Neural progenitor cell (in vitro differentiated cells): ENCODE results near the gene TOGARAM2. TPM values are rescaled to one million over a fixed set of nuclear protein-coding genes. Genes with fewer than 3 reads are reported as not detected.

Experiments
- DNase-seq: peaks from one replicate; pipeline ENCODE4 v3.0.0-alpha.2; 2016; ENCODE audit warnings: low spot score
- H2AFZ ChIP-seq: fragments of 200-600 bp; sonication (generic); replicated peaks from 2 replicates; pipeline ENCODE4 v1.6.1; 2016; ENCODE audit warnings: antibody characterized with exemption
- H3F3A ChIP-seq: fragments of 200-600 bp; sonication (generic); 2 replicates; pipeline ENCODE4 v1.6.1; 2016; ENCODE audit warnings: antibody characterized with exemption, low read depth
- H3K27ac ChIP-seq: fragments of 200-600 bp; sonication (generic); 2 replicates; pipeline ENCODE4 v1.5.1; 2016; ENCODE audit warnings: mild to moderate bottlenecking
- H3K27me3 ChIP-seq: fragments of 200-600 bp; sonication (generic); 2 replicates; pipeline ENCODE4 v1.6.1; 2016; ENCODE audit warnings: mild to moderate bottlenecking, moderate library complexity
- H3K36me3 ChIP-seq: fragments of 200-600 bp; sonication (generic); 2 replicates; pipeline ENCODE4 v1.5.1; 2016
- H3K4me1 ChIP-seq: fragments of 200-600 bp; sonication (generic); 2 replicates; pipeline ENCODE4 v1.6.1; 2016; ENCODE audit warnings: mixed run types
- H3K4me2 ChIP-seq: fragments of 200-600 bp; sonication (generic); 2 replicates; pipeline ENCODE4 v1.6.1; 2016
- H3K4me3 ChIP-seq: fragments of 200-600 bp; sonication (generic); 2 replicates; pipeline ENCODE4 v1.5.1; 2016
- H3K79me2 ChIP-seq: fragments of 200-600 bp; sonication (generic); 2 replicates; pipeline ENCODE4 v1.6.1; 2016; ENCODE audit warnings: low read depth
- H3K9ac ChIP-seq: fragments of 200-600 bp; sonication (generic); 2 replicates; pipeline ENCODE4 v1.6.1; 2016
- H3K9me3 ChIP-seq: fragments of 200-600 bp; sonication (generic); 2 replicates; pipeline ENCODE4 v1.5.1; 2016; ENCODE audit warnings: low read depth
- H4K20me1 ChIP-seq: fragments of 200-600 bp; sonication (generic); 2 replicates; pipeline ENCODE4 v1.6.1; 2016; ENCODE audit warnings: low read depth
- H3K27ac Mint-ChIP-seq: 3 replicates; pipeline ENCODE4 v1.8.0; 2021; ENCODE audit warnings: mixed read lengths
- H3K27me3 Mint-ChIP-seq: 2 replicates; pipeline ENCODE4 v1.8.0; 2022; ENCODE audit warnings: low read depth, mild to moderate bottlenecking, inconsistent platforms, moderate library complexity, mixed read lengths; ENCODE audit not compliant: insufficient read depth
- H3K36me3 Mint-ChIP-seq: 3 replicates; pipeline ENCODE4 v1.8.0; 2021; ENCODE audit warnings: mixed read lengths
- H3K4me1 Mint-ChIP-seq: 3 replicates; pipeline ENCODE4 v1.8.0; 2021; ENCODE audit warnings: mixed read lengths
- H3K4me3 Mint-ChIP-seq: 3 replicates; pipeline ENCODE4 v1.8.0; 2021; ENCODE audit warnings: mild to moderate bottlenecking, moderate library complexity, mixed read lengths
- H3K9me3 Mint-ChIP-seq: 3 replicates; pipeline ENCODE4 v1.8.0; 2020; ENCODE audit warnings: mixed read lengths
- CTCF ChIP-seq: fragments of 200-600 bp; sonication (generic); IDR thresholded peaks from 2 replicates; pipeline ENCODE4 v1.5.1; 2017; ENCODE audit warnings: antibody characterized with exemption, mild to moderate bottlenecking
- EZH2 ChIP-seq: fragments of 200-600 bp; sonication (generic); IDR thresholded peaks from 2 replicates; pipeline ENCODE4 v1.6.1; 2017; ENCODE audit warnings: antibody characterized with exemption, mild to moderate bottlenecking, moderate library complexity
- EZH2phosphoT487 ChIP-seq: fragments of 200-600 bp; sonication (generic); IDR thresholded peaks from 2 replicates; pipeline ENCODE4 v1.6.1; 2017; ENCODE audit warnings: antibody characterized with exemption
- total RNA-seq: library from RNA; depleted of rRNA; stranded (reverse); fragments of >200 nt; gene quantifications from 2 replicates; pipeline ENCODE4 v1.2.3, GENCODE V29; 2015; ENCODE audit warnings: low replicate concordance

Gene TOGARAM2
- total RNA-seq, 1 donor from 2014 or later = 0.04 TPM

DNA sequence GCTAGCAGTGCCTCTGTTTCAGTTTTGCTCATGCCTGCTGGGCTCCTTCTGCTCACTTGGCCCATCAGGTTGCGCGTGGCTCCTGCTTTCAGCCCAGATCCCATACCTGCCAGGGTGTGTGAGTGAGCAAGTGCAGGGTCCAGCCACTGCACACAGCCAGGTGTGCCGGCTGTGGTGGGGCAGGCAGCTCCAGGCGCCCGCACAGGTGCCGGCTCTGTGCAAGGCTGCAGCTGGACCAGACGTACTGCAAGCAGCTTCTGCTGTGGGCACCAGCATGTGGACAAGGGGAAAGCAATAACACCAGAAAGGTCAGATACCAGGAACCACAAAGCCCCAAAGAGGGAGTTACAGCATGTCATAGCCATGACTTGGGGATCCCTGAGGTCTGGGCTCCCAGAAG, 98.8 kb downstream of the TOGARAM2 start:
- H3K36me3 Mint-ChIP-seq = no peaks in the 10 kb centered on the region
- Histone ChIP-seq H2AFZ (no peak overlapping the region), H3K4me2 (no peak overlapping the region), H3K9ac (no peak overlapping the region), H3F3A (peaks cover 5% of the 10 kb centered on the region), H3K27ac (no peak overlapping the region), H3K27me3 (no peaks in the 10 kb centered on the region), H4K20me1 (no peaks in the 10 kb centered on the region), H3K79me2 (no peaks in the 10 kb centered on the region), H3K4me1 (peaks cover 15% of the 10 kb centered on the region), H3K9me3 (no peaks in the 10 kb centered on the region), H3K36me3 (no peaks in the 10 kb centered on the region), H3K4me3 (no peak overlapping the region)
- H3K27me3 Mint-ChIP-seq = no peaks in the 10 kb centered on the region
- DNase-seq = no peak
- H3K4me1 Mint-ChIP-seq = peaks cover 20% of the 10 kb centered on the region
- H3K9me3 Mint-ChIP-seq = peaks cover 15% of the 10 kb centered on the region
- no peak overlapping the region for H3K4me3 Mint-ChIP-seq
- no peak overlapping the region for H3K27ac Mint-ChIP-seq
- TF ChIP-seq CTCF (no peak), EZH2 (no peak), EZH2phosphoT487 (no peak)

GRCh38 chr2:29080886-29081743, 100.0 kb downstream of the TOGARAM2 start:
- Histone ChIP-seq H3K4me2 (no peak overlapping the region), H3K27ac (no peak overlapping the region), H3F3A (peaks cover 6% of the 10 kb centered on the region), H3K4me1 (peaks cover 3% of the 10 kb centered on the region), H3K4me3 (no peak overlapping the region), H3K9me3 (no peaks in the 10 kb centered on the region), H3K9ac (no peak overlapping the region), H3K79me2 (no peaks in the 10 kb centered on the region), H2AFZ (no peak overlapping the region), H4K20me1 (no peaks in the 10 kb centered on the region), H3K36me3 (no peaks in the 10 kb centered on the region), H3K27me3 (no peaks in the 10 kb centered on the region)
- no peak for DNase-seq
- Mint-ChIP-seq H3K4me3 (no peak overlapping the region), H3K27me3 (no peaks in the 10 kb centered on the region), H3K9me3 (peaks cover 15% of the 10 kb centered on the region), H3K4me1 (peaks cover 9% of the 10 kb centered on the region), H3K27ac (no peak overlapping the region), H3K36me3 (no peaks in the 10 kb centered on the region)
- TF ChIP-seq EZH2phosphoT487 (no peak), EZH2 (no peak), CTCF (no peak)

- H4K20me1 ChIP-seq = no peaks in the 10 kb centered on the region
- no peak for TF ChIP-seq EZH2phosphoT487
- no peak for TF ChIP-seq EZH2
- TF ChIP-seq CTCF = no peak
- H3K27me3 ChIP-seq = no peaks in the 10 kb centered on the region
- H3K4me3 Mint-ChIP-seq = no peak overlapping the region
- no peak overlapping the region for H2AFZ ChIP-seq
- H3K27me3 Mint-ChIP-seq = no peaks in the 10 kb centered on the region
- no peak overlapping the region for H3K4me3 ChIP-seq
- no peaks in the 10 kb centered on the region for H3K4me1 ChIP-seq
- no peak overlapping the region for H3K27ac ChIP-seq
- H3K27ac Mint-ChIP-seq = no peak overlapping the region
- peaks cover 6% of the 10 kb centered on the region for H3F3A ChIP-seq
- no peaks in the 10 kb centered on the region for H3K4me1 Mint-ChIP-seq
- no peaks in the 10 kb centered on the region for H3K36me3 ChIP-seq
- no peaks in the 10 kb centered on the region for H3K79me2 ChIP-seq
- DNase-seq = no peak
- H3K9me3 Mint-ChIP-seq = peaks cover 9% of the 10 kb centered on the region
- H3K4me2 ChIP-seq = no peak overlapping the region
- H3K36me3 Mint-ChIP-seq = no peaks in the 10 kb centered on the region
- no peaks in the 10 kb centered on the region for H3K9me3 ChIP-seq
- no peak overlapping the region for H3K9ac ChIP-seq
Observed at GRCh38 chr2:29082804-29083495, 101.9 kb downstream of the TOGARAM2 start.
